SH-SY5Y (cell line): ENCODE data around the gene PLA2G4D.

Source experiments
- GATA2 ChIP-seq: IDR thresholded peaks from 2 replicates; pipeline ENCODE4 v1.6.1; 2011; ENCODE audit warnings: mild to moderate bottlenecking, low read depth, low read length
- GATA3 ChIP-seq: IDR thresholded peaks from 2 replicates; pipeline ENCODE4 v1.6.1; 2011; ENCODE audit warnings: low read depth, mild to moderate bottlenecking, low read length, moderate library complexity

The PLA2G4D gene

GRCh38 chr15:42088801-42089640 lies 5.3 kb downstream of the PLA2G4D start:
- no peak for TF ChIP-seq GATA2
- TF ChIP-seq GATA3: no peak

GRCh38 chr15:42087926-42088800 lies 6.2 kb downstream of the PLA2G4D start:
- TF ChIP-seq GATA3: no peak
- TF ChIP-seq GATA2: no peak

- no peak for TF ChIP-seq GATA2
- TF ChIP-seq GATA3: no peak
Observed at GRCh38 chr15:42087460-42087859, 6.9 kb downstream of the PLA2G4D start.

GRCh38 chr15:42085721-42086120 lies 8.6 kb downstream of the PLA2G4D start:
- no peak for TF ChIP-seq GATA3
- no peak for TF ChIP-seq GATA2

GRCh38 chr15:42085236-42085605 lies 9.1 kb downstream of the PLA2G4D start:
- TF ChIP-seq GATA3 (no peak), GATA2 (no peak)

GRCh38 chr15:42084465-42085235 lies 9.7 kb downstream of the PLA2G4D start:
- no peak for TF ChIP-seq GATA3
- no peak for TF ChIP-seq GATA2

GRCh38 chr15:42083916-42084315 lies 10.4 kb downstream of the PLA2G4D start:
- TF ChIP-seq GATA2 (no peak), GATA3 (no peak)

- TF ChIP-seq GATA2: no peak
- no peak for TF ChIP-seq GATA3
Observed at GRCh38 chr15:42083605-42083908, 10.8 kb downstream of the PLA2G4D start.

- TF ChIP-seq GATA3: no peak
- no peak for TF ChIP-seq GATA2
Observed at GRCh38 chr15:42082823-42083604, 11.3 kb downstream of the PLA2G4D start.

- TF ChIP-seq GATA2 (no peak), GATA3 (no peak)
Observed at GRCh38 chr15:42082141-42082540, 12.2 kb downstream of the PLA2G4D start.

GRCh38 chr15:42080919-42081830 lies 13.2 kb downstream of the PLA2G4D start:
- TF ChIP-seq GATA2 (no peak), GATA3 (no peak)

GRCh38 chr15:42080186-42080918 lies 14.0 kb downstream of the PLA2G4D start:
- no peak for TF ChIP-seq GATA3
- TF ChIP-seq GATA2: no peak
